Left lung (tissue), 10 donors: ENCODE measurements around the gene C1orf159. TPM values are rescaled to one million over a fixed set of nuclear protein-coding genes. Genes with fewer than 3 reads are reported as not detected.
A peak's percentile ranks its signal among the peaks of the same experiment; 100 is the strongest.

Source experiments
- ATAC-seq: fragments of 200-7000 bp; cut with Tn5 transposase; one replicate; pipeline ENCODE4 v1.9.1; 2020; ENCODE audit warnings: moderate library complexity
- DNase-seq, 4 donors: peaks; one replicate each; pipeline ENCODE4 v3.0.0-alpha.2; 2013 to 2020
- H3K27ac ChIP-seq, 2 donors: fragments of 200-600 bp; sonication (generic) in 1 of 2; one replicate each; pipeline versions ENCODE4 v1.5.0 to v1.8.0; 2020 to 2021
- H3K27me3 ChIP-seq, 2 donors: fragments of 200-600 bp; sonication (generic) in 1 of 2; one replicate each; pipeline versions ENCODE4 v1.5.0 to v1.8.0; 2020 to 2021
- H3K36me3 ChIP-seq, 2 donors: fragments of 200-600 bp; sonication (generic) in 1 of 2; one replicate each; pipeline versions ENCODE4 v1.5.0 to v1.8.0; 2020 to 2021
- H3K4me1 ChIP-seq, 2 donors: fragments of 200-600 bp; one replicate each; pipeline ENCODE4 v1.8.0; 2021
- H3K4me3 ChIP-seq, 2 donors: fragments of 200-600 bp; sonication (generic) in 1 of 2; one replicate each; pipeline versions ENCODE4 v1.5.0 to v1.8.0; 2020 to 2021; ENCODE audit warnings: mild to moderate bottlenecking in 1 of 2
- H3K9me3 ChIP-seq, 2 donors: fragments of 200-600 bp; sonication (generic) in 1 of 2; one replicate each; pipeline versions ENCODE4 v1.5.0 to v1.8.0; 2020 to 2021
- intact Hi-C, 2 donors: fragments of 100-400 bp; cut with DNase I; formaldehyde crosslinking; loops; one replicate each; pipeline versions ENCODE4 v1.11.2 to v1.14.2; 2022
- polyA plus RNA-seq, 6 donors: library from polyadenylated mRNA; unstranded; fragments of 120-200 nt; gene quantifications; one replicate each; pipeline ENCODE4 v1.2.1, GENCODE V29; 2013; ENCODE audit not compliant: insufficient read length in 6 of 6
- total RNA-seq, 2 donors: library from RNA; stranded (reverse); fragmentation: NEBNext Ultra II Directional; extraction: Animal tissue kit (Norgen Biotek cat#: 25700); gene quantifications; one replicate each; pipeline ENCODE4 v1.2.1, GENCODE V29; 2021
- TF ChIP-seq, protein P1 (sequence below), 2 donors: fragments of 200-600 bp; sonication (generic) in 1 of 2; IDR thresholded peaks; one replicate each; pipeline versions ENCODE4 v1.5.0 to v1.8.0; 2021; ENCODE audit warnings: antibody characterized with exemption in 2 of 2
- donor health status: DM: no; HTN: yes; CAD: no.
- donor health status: DM: no; HTN: no; CAD: no.

C1orf159 gene
- total and polyA plus RNA-seq, 8 donors = 7.7 to 16.0 (median 10.1) TPM

DNA sequence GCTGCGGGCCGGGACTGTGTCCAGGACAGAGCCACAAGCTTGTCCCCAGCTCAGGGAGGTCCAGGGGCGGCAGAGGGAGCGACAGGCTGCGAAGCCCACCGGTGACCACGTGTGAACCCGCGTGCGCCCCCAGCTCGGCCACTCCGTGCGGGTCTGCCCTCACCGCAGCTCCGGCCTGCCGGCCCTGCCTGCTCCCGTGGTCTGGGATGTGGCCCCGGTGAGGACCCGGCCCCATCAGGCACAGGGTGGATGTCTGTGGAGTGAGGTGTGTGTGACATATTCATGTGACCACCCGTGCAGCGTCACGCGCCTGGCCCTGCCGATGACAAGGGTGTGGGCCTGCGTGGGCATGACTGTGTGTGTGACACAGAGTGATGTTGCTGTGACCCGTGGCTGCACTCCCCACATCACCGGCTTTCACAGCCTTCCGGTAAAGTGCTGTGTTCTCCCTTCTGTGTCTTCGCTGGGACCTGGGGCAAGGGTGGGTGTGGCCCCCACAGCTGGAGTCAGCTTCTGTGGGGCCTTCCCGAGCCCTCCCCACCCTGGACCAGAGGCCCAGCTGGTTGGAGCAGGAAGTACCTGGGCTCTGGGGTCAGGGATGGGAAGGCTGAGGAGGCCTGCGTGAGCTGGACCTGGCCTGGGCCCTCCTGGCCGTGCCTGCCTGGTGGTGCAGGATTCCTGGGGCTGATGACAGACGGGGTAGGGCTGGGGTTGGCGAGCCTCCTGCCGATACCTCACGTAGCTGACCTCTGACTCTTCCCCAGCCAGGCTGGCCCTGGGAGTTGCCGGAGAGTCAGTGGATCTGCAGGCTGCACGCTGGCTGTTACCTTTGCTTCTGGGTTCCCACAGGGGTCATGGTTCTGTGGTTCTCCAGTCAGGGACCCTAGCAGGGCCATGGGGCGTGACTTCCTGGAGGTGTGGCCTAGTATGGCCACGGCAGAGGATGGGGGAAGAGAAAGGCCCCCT lies 45.9 kb downstream of the C1orf159 start:
- intact Hi-C loops = no loop called here
- Histone ChIP-seq H3K4me1 (peaks cover 4 to 20% of the 10 kb centered on the region in 2 donors), H3K36me3 (no peaks in the 10 kb centered on the region), H3K27ac (no peak overlapping the region), H3K27me3 (peaks cover 4 to 95% of the 10 kb centered on the region in 2 donors), H3K9me3 (no peaks in the 10 kb centered on the region), H3K4me3 (peak overlapping the region; percentile 31 to 49)
- TF ChIP-seq, protein P1, sequence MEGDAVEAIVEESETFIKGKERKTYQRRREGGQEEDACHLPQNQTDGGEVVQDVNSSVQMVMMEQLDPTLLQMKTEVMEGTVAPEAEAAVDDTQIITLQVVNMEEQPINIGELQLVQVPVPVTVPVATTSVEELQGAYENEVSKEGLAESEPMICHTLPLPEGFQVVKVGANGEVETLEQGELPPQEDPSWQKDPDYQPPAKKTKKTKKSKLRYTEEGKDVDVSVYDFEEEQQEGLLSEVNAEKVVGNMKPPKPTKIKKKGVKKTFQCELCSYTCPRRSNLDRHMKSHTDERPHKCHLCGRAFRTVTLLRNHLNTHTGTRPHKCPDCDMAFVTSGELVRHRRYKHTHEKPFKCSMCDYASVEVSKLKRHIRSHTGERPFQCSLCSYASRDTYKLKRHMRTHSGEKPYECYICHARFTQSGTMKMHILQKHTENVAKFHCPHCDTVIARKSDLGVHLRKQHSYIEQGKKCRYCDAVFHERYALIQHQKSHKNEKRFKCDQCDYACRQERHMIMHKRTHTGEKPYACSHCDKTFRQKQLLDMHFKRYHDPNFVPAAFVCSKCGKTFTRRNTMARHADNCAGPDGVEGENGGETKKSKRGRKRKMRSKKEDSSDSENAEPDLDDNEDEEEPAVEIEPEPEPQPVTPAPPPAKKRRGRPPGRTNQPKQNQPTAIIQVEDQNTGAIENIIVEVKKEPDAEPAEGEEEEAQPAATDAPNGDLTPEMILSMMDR (IDR thresholded peaks at IDR 0.05) = no peak
- ATAC-seq (no peak), DNase-seq (no peak)

DNA sequence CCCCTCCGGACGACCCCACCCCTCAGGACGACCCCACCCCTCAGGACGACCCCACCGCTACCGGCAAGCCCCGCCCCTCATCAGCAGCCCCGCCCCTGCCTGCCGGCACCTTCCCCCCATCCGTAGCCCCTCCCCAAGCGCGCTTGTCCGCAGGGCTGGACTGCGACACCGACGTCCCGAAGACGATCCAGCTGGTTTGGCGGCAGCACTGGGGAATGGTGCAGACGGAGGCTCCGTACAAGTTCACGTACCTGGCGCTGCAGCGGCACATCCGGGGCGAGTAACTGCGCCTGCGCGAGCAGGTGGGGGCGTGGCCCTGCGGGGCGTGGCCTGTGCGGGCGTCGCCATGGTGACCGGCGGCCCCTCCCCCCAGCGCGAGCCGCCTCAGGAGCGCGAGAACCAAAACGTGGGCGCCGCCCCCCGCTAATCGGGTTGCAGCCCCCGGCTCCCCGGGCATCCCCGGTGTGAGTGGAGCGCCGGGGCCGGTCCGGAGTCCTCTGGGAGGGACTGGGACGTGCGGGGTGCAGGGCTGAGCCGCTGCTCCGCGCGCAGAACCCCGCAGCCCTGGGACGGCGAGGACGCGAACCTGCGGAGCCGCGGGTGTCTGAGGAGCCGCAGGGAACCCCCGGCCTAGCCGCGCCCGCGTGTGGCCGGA lies 46.7 kb downstream of the C1orf159 start:
- peaks cover 4 to 24% of the 10 kb centered on the region in 2 donors for H3K4me1 ChIP-seq
- TF ChIP-seq, protein P1 (IDR thresholded peaks at IDR 0.05) = no peak
- ATAC-seq (peak; percentile 67), DNase-seq (peak in 3 of 4 donors; percentile 72 to 93 (median 80))
- peaks cover 4 to 92% of the 10 kb centered on the region in 2 donors for H3K27me3 ChIP-seq
- intact Hi-C loops = no loop called here
- peak overlapping the region; percentile 31 to 49 for H3K4me3 ChIP-seq
- no peaks in the 10 kb centered on the region for H3K36me3 ChIP-seq
- no peaks in the 10 kb centered on the region for H3K9me3 ChIP-seq
- H3K27ac ChIP-seq = peak overlapping the region in 1 of 2 donors; percentile 28

DNA sequence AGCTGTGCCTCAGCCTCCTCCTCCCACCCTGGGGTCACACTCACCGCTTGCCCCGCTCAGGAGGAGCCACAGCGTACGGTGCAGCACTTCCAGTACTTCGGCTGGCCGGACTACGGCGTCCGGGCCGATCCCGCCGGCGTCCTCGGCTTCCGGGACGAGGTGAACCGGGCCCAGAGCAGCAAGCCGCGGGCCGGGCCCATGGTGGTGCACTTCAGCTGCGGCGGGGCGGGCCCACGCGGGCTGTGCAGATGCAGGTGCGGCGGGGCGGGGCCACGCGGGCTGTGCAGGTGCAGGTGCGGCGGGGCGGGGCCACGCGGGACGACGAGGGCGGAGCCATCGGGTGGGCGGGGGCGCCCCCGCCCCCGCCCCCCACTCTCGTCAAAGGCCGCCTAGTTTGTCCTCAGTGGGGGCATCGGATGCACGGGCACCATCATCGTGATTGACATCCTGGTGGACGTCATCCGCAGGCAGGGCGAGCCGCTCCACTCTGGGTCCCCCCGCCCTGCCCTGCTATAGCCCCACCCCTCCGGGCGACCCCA lies 47.3 kb downstream of the C1orf159 start:
- no peaks in the 10 kb centered on the region for H3K9me3 ChIP-seq
- peak overlapping the region in 1 of 2 donors; percentile 28 for H3K27ac ChIP-seq
- peak; percentile 84 for ATAC-seq
- DNase-seq = peak in 2 of 4 donors; percentile 64 to 88
- peaks cover 4 to 30% of the 10 kb centered on the region in 2 donors for H3K4me1 ChIP-seq
- TF ChIP-seq, protein P1 (IDR thresholded peaks at IDR 0.05) = no peak
- peaks cover 4 to 92% of the 10 kb centered on the region in 2 donors for H3K27me3 ChIP-seq
- H3K36me3 ChIP-seq = no peaks in the 10 kb centered on the region
- intact Hi-C loops = no loop called here
- H3K4me3 ChIP-seq = peak overlapping the region; percentile 31 to 49

DNA sequence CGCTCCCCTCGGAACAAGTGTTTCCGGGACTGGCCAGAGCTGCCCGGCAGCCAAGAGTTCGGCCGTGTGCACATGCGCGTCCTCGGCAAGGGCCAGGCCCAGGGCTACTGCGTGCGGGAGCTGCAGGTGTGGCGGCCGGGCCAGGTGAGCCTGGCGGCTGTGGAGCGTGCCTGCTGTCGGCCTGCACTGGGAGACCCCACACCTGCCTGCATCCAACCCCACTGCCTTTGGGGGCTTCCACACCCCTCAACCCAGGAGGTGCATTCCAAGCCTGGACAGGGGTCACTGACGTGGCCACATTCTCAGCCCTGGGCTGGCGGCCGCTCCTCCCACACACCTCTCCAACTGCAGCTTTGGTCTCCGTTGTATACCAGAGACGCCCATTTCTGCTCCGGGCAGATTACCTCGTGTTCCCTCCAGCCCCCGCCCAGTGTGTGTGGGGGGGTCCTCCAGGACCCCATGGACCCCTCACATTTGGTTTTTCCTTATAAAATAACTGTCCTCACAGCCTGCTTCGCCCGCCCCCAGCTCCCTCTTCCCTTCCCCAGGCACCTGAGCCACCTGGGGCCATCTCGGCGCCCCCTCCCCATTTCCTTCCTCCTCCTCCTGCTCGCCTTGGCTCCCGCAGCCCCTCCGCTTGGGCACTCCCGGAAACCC lies 47.9 kb downstream of the C1orf159 start:
- Histone ChIP-seq H3K4me1 (peaks cover 4 to 33% of the 10 kb centered on the region in 2 donors), H3K36me3 (no peaks in the 10 kb centered on the region), H3K9me3 (no peaks in the 10 kb centered on the region), H3K27me3 (peaks cover 8 to 92% of the 10 kb centered on the region in 2 donors), H3K4me3 (peak overlapping the region; percentile 31 to 49), H3K27ac (peak overlapping the region in 1 of 2 donors; percentile 28)
- ATAC-seq (peak; percentile 39), DNase-seq (peak in 2 of 4 donors; percentile 57 to 87)
- intact Hi-C loops = no loop called here
- TF ChIP-seq, protein P1 (IDR thresholded peaks at IDR 0.05) = no peak
